Stomach (tissue), 9 donors: Measurements from ENCODE around the gene PRKCA. TPM values are rescaled to one million over a fixed set of nuclear protein-coding genes. Genes with fewer than 3 reads are reported as not detected.

Experiments
- DNase-seq, 2 donors: peaks; one replicate each; pipeline versions ENCODE4 v3.0.0 to v3.0.0-alpha.2; 2013 to 2019
- H3K27ac ChIP-seq, 5 donors: fragments of 200-600 bp in 4 of 5; sonication (generic) in 4 of 5; one replicate each; pipeline ENCODE4 v1.5.1; 2013 to 2019; ENCODE audit warnings: mild to moderate bottlenecking in 1 of 5, moderate library complexity in 1 of 5
- H3K27me3 ChIP-seq, 3 donors: fragments of 200-600 bp; sonication (generic); one replicate each; pipeline ENCODE4 v1.5.1; 2017 to 2019; ENCODE audit warnings: mixed run types in 1 of 3
- H3K36me3 ChIP-seq, 4 donors: fragments of 200-600 bp; sonication (generic); 1 replicate in 3 of 4; 2 replicates in 1 of 4; pipeline ENCODE4 v1.5.1; 2016 to 2019
- H3K4me1 ChIP-seq, 4 donors: fragments of 200-600 bp; sonication (generic); one replicate each; pipeline ENCODE4 v1.5.1; 2016 to 2019
- H3K4me3 ChIP-seq, 4 donors: fragments of 200-600 bp; sonication (generic) in 3 of 4; one replicate each; pipeline ENCODE4 v1.5.1; 2016 to 2019; ENCODE audit warnings: mild to moderate bottlenecking in 1 of 4
- H3K9me3 ChIP-seq, 4 donors: fragments of 200-600 bp; sonication (generic); one replicate each; pipeline ENCODE4 v1.5.1; 2016 to 2019
- CTCF ChIP-seq, 7 experiments: fragments of 450-650 bp in 4 of 7; fragments of 200-600 bp in 3 of 7; sonication (generic) in 3 of 7; IDR thresholded peaks; one replicate each; pipeline ENCODE4 v1.5.1; 2016 to 2019; ENCODE audit warnings: antibody characterized with exemption in 7 of 7, control low read depth in 2 of 7, mild to moderate bottlenecking in 1 of 7
- EP300 ChIP-seq: sonication (generic); formaldehyde crosslinking; IDR thresholded peaks from one replicate; pipeline ENCODE4 v1.6.1; 2017; ENCODE audit warnings: antibody characterized with exemption
- POLR2A ChIP-seq, 4 donors: fragments of 450-650 bp; IDR thresholded peaks; one replicate each; pipeline ENCODE4 v1.6.1; 2016; ENCODE audit warnings: antibody characterized with exemption in 4 of 4, control low read depth in 2 of 4, mild to moderate bottlenecking in 1 of 4, moderate library complexity in 1 of 4
- POLR2AphosphoS5 ChIP-seq, 3 donors: sonication (generic); formaldehyde crosslinking; IDR thresholded peaks; one replicate each; pipeline ENCODE4 v1.6.1; 2016; ENCODE audit warnings: antibody characterized with exemption in 3 of 3
- WGBS, 5 donors: extraction: QIAGEN DNeasy Blood & Tissue Kit in 3 of 5; methylation state at CpG; one replicate each; pipeline versions ENCODE4 v1.1.5 to v1.1.7; 2013 to 2018; 5-methylcytosine and 5-hydroxymethylcytosine counted together
- intact Hi-C: fragments of 100-400 bp; cut with DNase I; formaldehyde crosslinking; loops from one replicate; pipeline ENCODE4 v1.15.1; 2023; ENCODE audit warnings: low total_unique reads
- polyA plus RNA-seq, 3 donors: library from polyadenylated mRNA; stranded (reverse); fragments of 200-250 nt; gene quantifications; one replicate each; pipeline ENCODE4 v1.2.3, GENCODE V29; 2013
- total RNA-seq, 5 donors: library from RNA; depleted of rRNA; stranded (reverse); fragments of >200 nt; gene quantifications; one replicate each; pipeline versions ENCODE4 v1.1.0 to v1.2.3, GENCODE V29; 2014 to 2016
- donor health status: healthy with polysubstance abuse.
- donor health status: Bipolar disorder and iron deficiency.
- donor health status: healthy.

PRKCA gene
- total and polyA plus RNA-seq, 8 donors: 2.1 to 41.1 (median 12.2) TPM

DNA sequence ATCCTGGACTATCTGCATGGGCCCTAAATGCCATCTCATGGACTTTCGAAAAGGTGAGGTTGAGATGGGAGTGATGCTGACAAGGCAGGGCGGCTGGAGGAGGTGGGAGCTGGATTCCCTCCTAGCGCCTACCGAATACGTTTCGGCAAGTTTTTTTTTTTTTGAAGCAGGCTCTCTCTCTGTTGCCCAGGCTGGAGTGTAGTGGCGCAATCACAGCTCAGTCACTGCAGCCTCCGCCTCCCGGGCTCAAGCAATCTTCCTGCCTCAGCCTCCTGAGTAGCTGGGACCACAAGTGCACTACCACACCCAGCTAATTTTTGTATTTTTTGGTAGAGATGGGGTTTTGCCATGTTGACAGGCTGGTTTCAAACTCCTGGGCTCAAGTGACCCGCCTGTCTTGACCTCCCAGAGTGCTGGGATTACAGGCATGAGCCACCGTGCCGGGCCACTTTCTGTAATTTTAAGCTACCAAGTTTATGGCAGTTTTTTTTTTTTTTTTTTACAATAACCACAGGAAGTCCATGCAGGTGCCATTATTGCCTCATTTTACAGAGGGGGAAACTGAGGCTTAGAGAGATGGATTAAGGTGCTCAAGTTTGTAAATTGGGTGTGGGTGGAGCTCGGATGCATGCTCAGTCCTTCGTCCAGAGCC is 246.4 kb downstream of the PRKCA start:
- 82 to 89% (median 87%) methylated on average over 14 of the region's 14 CpGs for WGBS, 5 donors
- intact Hi-C loops: no loop called here
- no peak overlapping the region for H3K4me3 ChIP-seq
- no peaks in the 10 kb centered on the region for H3K9me3 ChIP-seq
- H3K36me3 ChIP-seq: no peaks in the 10 kb centered on the region
- peak overlapping the region in 3 of 5 donors; percentile 43 to 68 (median 58) for H3K27ac ChIP-seq
- peaks cover 0 to 44% (median 23%) of the 10 kb centered on the region in 4 donors for H3K4me1 ChIP-seq
- TF ChIP-seq EP300: no peak
- TF ChIP-seq POLR2AphosphoS5 (IDR thresholded peaks at IDR 0.05): no peak
- no peak for TF ChIP-seq POLR2A (IDR thresholded peaks at IDR 0.05)
- TF ChIP-seq CTCF (IDR thresholded peaks at IDR 0.05): no peak
- no peak for DNase-seq
- no peaks in the 10 kb centered on the region for H3K27me3 ChIP-seq

DNA sequence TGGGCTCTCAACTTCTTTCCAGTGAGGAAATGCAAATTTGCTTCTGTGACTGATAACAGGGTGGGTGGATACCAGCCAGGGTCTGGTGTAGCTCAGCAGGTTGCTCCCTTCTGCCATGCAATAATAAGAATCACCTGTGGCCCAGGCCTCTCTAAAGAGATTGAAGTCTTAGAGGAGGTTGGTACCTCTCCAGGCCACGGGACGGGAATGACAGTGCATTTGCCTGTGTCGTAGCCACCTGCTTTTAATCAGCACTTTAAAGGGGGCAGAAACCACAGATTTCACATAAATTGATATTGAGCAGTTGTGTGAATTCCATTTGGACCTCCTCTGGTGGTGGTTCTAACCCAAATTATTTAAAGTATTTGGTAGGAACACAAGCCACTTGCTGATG is 246.9 kb downstream of the PRKCA start:
- H3K27ac ChIP-seq: peak overlapping the region in 1 of 5 donors; percentile 23
- intact Hi-C loops: no loop called here
- no peaks in the 10 kb centered on the region for H3K36me3 ChIP-seq
- no peaks in the 10 kb centered on the region for H3K9me3 ChIP-seq
- H3K27me3 ChIP-seq: no peaks in the 10 kb centered on the region
- H3K4me1 ChIP-seq: peaks cover 0 to 44% (median 23%) of the 10 kb centered on the region in 4 donors
- no peak overlapping the region for H3K4me3 ChIP-seq
- no peak for TF ChIP-seq CTCF (IDR thresholded peaks at IDR 0.05)
- TF ChIP-seq POLR2AphosphoS5 (IDR thresholded peaks at IDR 0.05): no peak
- TF ChIP-seq EP300: no peak
- no peak for TF ChIP-seq POLR2A (IDR thresholded peaks at IDR 0.05)
- 81 to 93% (median 83%) methylated on average over 3 of the region's 3 CpGs for WGBS, 5 donors
- DNase-seq: peak in 1 of 2 donors; percentile 25

- Histone ChIP-seq H3K4me3 (no peak overlapping the region), H3K27ac (peak overlapping the region in 1 of 5 donors; percentile 23), H3K27me3 (no peaks in the 10 kb centered on the region), H3K36me3 (no peaks in the 10 kb centered on the region), H3K9me3 (no peaks in the 10 kb centered on the region), H3K4me1 (peaks cover 0 to 44% (median 23%) of the 10 kb centered on the region in 4 donors)
- intact Hi-C loops: no loop called here
- 78 to 91% (median 84%) methylated on average over 5 of the region's 5 CpGs for WGBS, 5 donors
- TF ChIP-seq EP300 (no peak), POLR2A (IDR thresholded peaks at IDR 0.05) (no peak), POLR2AphosphoS5 (IDR thresholded peaks at IDR 0.05) (no peak), CTCF (IDR thresholded peaks at IDR 0.05) (no peak)
- no peak for DNase-seq
Measured at GRCh38 chr17:66549731-66550207, 247.4 kb downstream of the PRKCA start.

- 80 to 94% (median 90%) methylated on average over 2 of the region's 2 CpGs for WGBS, 5 donors
- Histone ChIP-seq H3K27ac (no peak overlapping the region), H3K4me3 (no peak overlapping the region), H3K9me3 (no peaks in the 10 kb centered on the region), H3K36me3 (no peaks in the 10 kb centered on the region), H3K4me1 (peaks cover 0 to 40% (median 23%) of the 10 kb centered on the region in 4 donors), H3K27me3 (no peaks in the 10 kb centered on the region)
- TF ChIP-seq EP300 (no peak), POLR2A (IDR thresholded peaks at IDR 0.05) (no peak), POLR2AphosphoS5 (IDR thresholded peaks at IDR 0.05) (no peak), CTCF (IDR thresholded peaks at IDR 0.05) (no peak)
- intact Hi-C loops: no loop called here
- DNase-seq: no peak
Measured at GRCh38 chr17:66551839-66552238, 249.4 kb downstream of the PRKCA start.
